ENCODE data around the gene PPP1R12C.

Gene PPP1R12C

DNA sequence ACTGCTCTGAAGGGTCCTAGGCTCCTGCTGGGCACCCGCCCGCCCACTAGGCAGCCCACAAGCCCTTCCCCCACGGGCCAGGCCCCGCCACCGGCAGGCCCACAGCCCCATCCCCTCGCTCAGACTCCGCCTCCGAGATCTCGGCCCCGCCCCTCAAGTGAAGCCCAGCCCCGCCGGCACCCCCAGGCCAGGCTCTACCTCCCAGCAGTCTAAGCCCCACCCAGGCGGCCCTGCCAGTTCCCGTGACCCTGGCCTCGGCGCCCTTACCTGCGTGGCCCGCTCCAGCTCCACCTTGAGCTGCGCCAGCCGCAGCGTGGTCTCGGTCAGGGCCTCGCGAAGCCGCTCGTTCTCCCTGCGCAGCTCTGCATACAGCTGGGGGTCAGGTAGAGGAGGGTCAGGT, 25.5 kb downstream of the PPP1R12C start:
- Histone ChIP-seq H3K27me3 (ENCODE audit: insufficient read depth, low read length) (peaks cover 6% of the 10 kb centered on the region), H3K27ac (ENCODE audit: low read length) (peak overlapping the region; percentile 70), H3K4me1 (ENCODE audit: insufficient read depth, low read length) (peaks cover 15% of the 10 kb centered on the region), H3K9ac (ENCODE audit: low read depth, low read length) (peak overlapping the region; percentile 58; the same call in 1 of the 2 replicates), H3K36me3 (ENCODE audit: insufficient read depth, low read depth, low read length) (peaks cover 14% of the 10 kb centered on the region; the same call in 1 of the 2 replicates), H3K4me3 (ENCODE audit: low read length) (peak overlapping the region; percentile 73; the same call in 1 of the 2 replicates), H3K9me3 (ENCODE audit: insufficient read depth, low read depth, low read length) (no peaks in the 10 kb centered on the region)

- peaks cover 6% of the 10 kb centered on the region for H3K27me3 ChIP-seq (ENCODE audit: insufficient read depth, low read length)
- H3K4me3 ChIP-seq (ENCODE audit: low read length) = peak overlapping the region; percentile 73; the same call in 1 of the 2 replicates
- H3K9me3 ChIP-seq (ENCODE audit: insufficient read depth, low read depth, low read length) = no peaks in the 10 kb centered on the region
- peaks cover 14% of the 10 kb centered on the region; the same call in 1 of the 2 replicates for H3K36me3 ChIP-seq (ENCODE audit: insufficient read depth, low read depth, low read length)
- no peak overlapping the region for H3K27ac ChIP-seq (ENCODE audit: low read length)
- peaks cover 15% of the 10 kb centered on the region for H3K4me1 ChIP-seq (ENCODE audit: insufficient read depth, low read length)
- no peak overlapping the region for H3K9ac ChIP-seq (ENCODE audit: low read depth, low read length)
These were observed 26.1 kb downstream of the PPP1R12C start for GRCh38 chr19:55091126-55091910.

DNA sequence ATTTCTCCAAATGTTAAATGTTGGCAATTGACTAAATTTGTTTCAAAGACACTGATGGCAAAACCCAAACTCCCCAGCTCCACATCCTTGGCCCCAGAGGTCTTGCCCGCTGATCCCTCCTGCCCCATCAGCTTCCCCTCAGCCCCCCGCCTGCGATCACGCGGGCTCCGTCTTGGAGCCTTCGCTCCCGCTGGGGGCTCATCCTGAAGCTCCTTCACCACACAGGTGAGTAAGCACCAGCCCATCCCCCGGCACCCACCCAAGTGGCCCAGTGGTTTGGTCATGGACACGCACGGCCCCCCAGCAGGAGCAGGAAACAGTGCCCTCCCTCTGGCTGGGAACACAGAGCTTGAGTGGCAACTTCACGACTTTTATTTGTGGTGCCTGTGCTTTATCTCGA, 26.9 kb downstream of the PPP1R12C start:
- Histone ChIP-seq H3K36me3 (ENCODE audit: insufficient read depth, low read depth, low read length) (peaks cover 14% of the 10 kb centered on the region; the same call in 1 of the 2 replicates), H3K4me1 (ENCODE audit: insufficient read depth, low read length) (peaks cover 15% of the 10 kb centered on the region), H3K27me3 (ENCODE audit: insufficient read depth, low read length) (peaks cover 14% of the 10 kb centered on the region), H3K4me3 (ENCODE audit: low read length) (no peak overlapping the region), H3K27ac (ENCODE audit: low read length) (no peak overlapping the region), H3K9ac (ENCODE audit: low read depth, low read length) (no peak overlapping the region), H3K9me3 (ENCODE audit: insufficient read depth, low read depth, low read length) (no peaks in the 10 kb centered on the region)

GRCh38 chr19:55089342-55089944, 28.0 kb downstream of the PPP1R12C start:
- H3K9me3 ChIP-seq (ENCODE audit: insufficient read depth, low read depth, low read length) = no peaks in the 10 kb centered on the region
- H3K4me3 ChIP-seq (ENCODE audit: low read length) = no peak overlapping the region
- peaks cover 25% of the 10 kb centered on the region for H3K27me3 ChIP-seq (ENCODE audit: insufficient read depth, low read length)
- no peak overlapping the region for H3K9ac ChIP-seq (ENCODE audit: low read depth, low read length)
- no peak overlapping the region for H3K27ac ChIP-seq (ENCODE audit: low read length)
- H3K4me1 ChIP-seq (ENCODE audit: insufficient read depth, low read length) = peaks cover 13% of the 10 kb centered on the region
- peaks cover 14% of the 10 kb centered on the region; the same call in 1 of the 2 replicates for H3K36me3 ChIP-seq (ENCODE audit: insufficient read depth, low read depth, low read length)

DNA sequence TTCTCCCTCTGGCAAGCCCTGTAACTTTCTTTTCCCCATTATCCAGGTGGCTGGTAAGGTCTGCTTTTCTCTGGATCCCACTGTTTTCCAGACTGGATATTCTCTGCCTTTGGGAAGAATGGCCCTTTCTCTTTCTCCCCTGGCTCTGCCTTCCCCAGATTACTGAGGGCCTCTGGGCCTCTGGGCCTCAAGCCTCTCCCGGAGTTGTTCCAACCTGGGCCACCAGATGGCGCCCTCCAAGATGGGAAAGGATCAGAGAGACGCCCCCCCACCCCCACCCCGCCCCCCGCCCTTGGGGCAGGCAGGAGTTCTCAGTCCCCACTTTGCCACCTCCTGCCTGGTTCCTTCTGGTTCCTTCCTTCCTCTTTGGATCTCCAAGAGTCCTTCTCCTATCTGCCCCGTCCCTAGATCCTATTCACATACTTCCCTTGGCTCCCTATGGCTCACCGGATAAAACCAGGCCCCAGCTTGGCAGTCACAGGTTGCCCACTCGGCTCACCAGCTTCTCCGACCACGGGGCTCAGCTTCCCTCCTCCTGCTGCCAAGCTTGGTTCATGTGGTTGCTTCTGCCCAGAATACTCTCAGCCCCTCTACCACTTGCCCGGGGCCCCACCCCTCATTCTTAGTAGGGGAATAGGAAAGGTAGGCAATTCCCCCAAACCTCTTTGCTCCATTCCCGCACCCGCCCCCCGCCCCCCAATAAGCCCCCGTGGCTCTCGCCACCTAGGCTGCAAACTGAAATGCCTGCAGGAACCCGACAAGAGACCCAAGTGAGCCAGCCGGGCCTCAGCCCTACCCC, 28.7 kb downstream of the PPP1R12C start:
- Histone ChIP-seq H3K4me3 (ENCODE audit: low read length) (peak overlapping the region; percentile 83; the same call in 1 of the 2 replicates), H3K4me1 (ENCODE audit: insufficient read depth, low read length) (peaks cover 13% of the 10 kb centered on the region), H3K36me3 (ENCODE audit: insufficient read depth, low read depth, low read length) (peaks cover 14% of the 10 kb centered on the region; the same call in 1 of the 2 replicates), H3K9me3 (ENCODE audit: insufficient read depth, low read depth, low read length) (no peaks in the 10 kb centered on the region), H3K27ac (ENCODE audit: low read length) (no peak overlapping the region), H3K9ac (ENCODE audit: low read depth, low read length) (no peak overlapping the region), H3K27me3 (ENCODE audit: insufficient read depth, low read length) (peaks cover 32% of the 10 kb centered on the region)

GRCh38 chr19:55088021-55088451, 29.4 kb downstream of the PPP1R12C start:
- H3K9me3 ChIP-seq (ENCODE audit: insufficient read depth, low read depth, low read length) = no peaks in the 10 kb centered on the region
- peaks cover 37% of the 10 kb centered on the region for H3K27me3 ChIP-seq (ENCODE audit: insufficient read depth, low read length)
- peak overlapping the region; percentile 83 for H3K4me3 ChIP-seq (ENCODE audit: low read length)
- H3K4me1 ChIP-seq (ENCODE audit: insufficient read depth, low read length) = peaks cover 13% of the 10 kb centered on the region
- H3K36me3 ChIP-seq (ENCODE audit: insufficient read depth, low read depth, low read length) = peaks cover 14% of the 10 kb centered on the region; the same call in 1 of the 2 replicates
- peak overlapping the region; percentile 75; the same call in 1 of the 2 replicates for H3K9ac ChIP-seq (ENCODE audit: low read depth, low read length)
- H3K27ac ChIP-seq (ENCODE audit: low read length) = no peak overlapping the region

DNA sequence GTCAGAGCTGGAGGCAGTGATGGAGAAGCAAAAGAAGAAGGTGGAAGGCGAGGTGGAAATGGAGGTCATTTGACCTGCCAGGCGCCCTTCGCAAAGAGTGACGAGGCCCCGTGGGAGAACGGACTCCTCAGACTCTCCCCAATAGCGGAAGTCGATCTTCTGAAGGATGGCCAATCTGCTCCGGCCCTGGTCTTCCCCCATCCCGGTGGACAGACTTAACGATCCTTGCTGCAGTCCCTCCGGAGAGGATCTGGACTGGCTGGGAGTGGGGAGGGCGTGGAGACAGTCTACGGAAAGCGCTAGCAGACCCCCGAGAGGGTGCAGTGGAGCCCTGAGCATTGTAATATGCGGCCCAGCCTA, 29.9 kb downstream of the PPP1R12C start:
- Histone ChIP-seq H3K4me3 (ENCODE audit: low read length) (peak overlapping the region; percentile 83), H3K9me3 (ENCODE audit: insufficient read depth, low read depth, low read length) (no peaks in the 10 kb centered on the region), H3K4me1 (ENCODE audit: insufficient read depth, low read length) (peaks cover 9% of the 10 kb centered on the region; the same call in 1 of the 2 replicates), H3K36me3 (ENCODE audit: insufficient read depth, low read depth, low read length) (peaks cover 14% of the 10 kb centered on the region; the same call in 1 of the 2 replicates), H3K27me3 (ENCODE audit: insufficient read depth, low read length) (peaks cover 42% of the 10 kb centered on the region), H3K9ac (ENCODE audit: low read depth, low read length) (peak overlapping the region; percentile 75; the same call in 1 of the 2 replicates), H3K27ac (ENCODE audit: low read length) (no peak overlapping the region)

DNA sequence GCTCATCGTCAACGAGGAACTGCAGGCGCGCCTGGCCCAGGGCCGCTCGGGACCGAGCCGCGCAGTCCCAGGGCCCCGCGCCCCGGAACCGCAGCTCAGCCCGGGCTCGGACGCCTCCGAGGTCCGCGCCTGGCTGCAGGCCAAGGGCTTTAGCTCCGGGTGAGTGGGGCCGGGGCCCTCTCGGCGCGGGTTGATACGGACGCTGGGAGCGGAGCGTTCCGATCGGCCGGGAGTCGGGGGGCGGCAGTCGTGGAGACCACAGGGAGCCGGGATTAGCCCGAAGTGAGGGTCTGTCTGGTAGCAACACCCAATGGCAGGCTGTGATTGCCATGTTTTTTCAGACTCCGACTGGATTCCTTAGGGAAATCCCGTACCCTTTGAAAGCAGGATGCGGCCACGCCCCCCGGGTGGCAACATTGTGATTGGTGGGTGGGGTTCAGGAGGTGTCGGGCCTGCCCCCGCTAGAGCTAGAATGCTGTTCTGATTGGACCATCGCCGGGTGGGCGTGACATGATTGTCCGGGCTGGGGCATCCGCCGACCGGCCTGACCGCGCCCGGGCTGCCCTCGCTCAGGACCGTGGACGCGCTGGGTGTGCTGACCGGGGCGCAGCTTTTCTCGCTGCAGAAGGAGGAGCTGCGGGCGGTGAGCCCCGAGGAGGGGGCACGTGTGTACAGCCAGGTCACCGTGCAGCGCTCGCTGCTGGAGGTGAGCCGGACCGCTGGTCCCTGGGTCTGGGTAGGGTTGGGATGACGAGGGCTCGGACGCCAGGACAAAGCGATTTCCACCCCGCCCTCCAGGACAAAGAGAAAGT, 30.5 kb downstream of the PPP1R12C start:
- Histone ChIP-seq H3K27me3 (ENCODE audit: insufficient read depth, low read length) (peaks cover 48% of the 10 kb centered on the region), H3K27ac (ENCODE audit: low read length) (no peak overlapping the region), H3K4me3 (ENCODE audit: low read length) (peak overlapping the region; percentile 83), H3K9me3 (ENCODE audit: insufficient read depth, low read depth, low read length) (no peaks in the 10 kb centered on the region), H3K36me3 (ENCODE audit: insufficient read depth, low read depth, low read length) (peaks cover 14% of the 10 kb centered on the region; the same call in 1 of the 2 replicates), H3K9ac (ENCODE audit: low read depth, low read length) (peak overlapping the region; percentile 75; the same call in 1 of the 2 replicates), H3K4me1 (ENCODE audit: insufficient read depth, low read length) (peaks cover 9% of the 10 kb centered on the region; the same call in 1 of the 2 replicates)

DNA sequence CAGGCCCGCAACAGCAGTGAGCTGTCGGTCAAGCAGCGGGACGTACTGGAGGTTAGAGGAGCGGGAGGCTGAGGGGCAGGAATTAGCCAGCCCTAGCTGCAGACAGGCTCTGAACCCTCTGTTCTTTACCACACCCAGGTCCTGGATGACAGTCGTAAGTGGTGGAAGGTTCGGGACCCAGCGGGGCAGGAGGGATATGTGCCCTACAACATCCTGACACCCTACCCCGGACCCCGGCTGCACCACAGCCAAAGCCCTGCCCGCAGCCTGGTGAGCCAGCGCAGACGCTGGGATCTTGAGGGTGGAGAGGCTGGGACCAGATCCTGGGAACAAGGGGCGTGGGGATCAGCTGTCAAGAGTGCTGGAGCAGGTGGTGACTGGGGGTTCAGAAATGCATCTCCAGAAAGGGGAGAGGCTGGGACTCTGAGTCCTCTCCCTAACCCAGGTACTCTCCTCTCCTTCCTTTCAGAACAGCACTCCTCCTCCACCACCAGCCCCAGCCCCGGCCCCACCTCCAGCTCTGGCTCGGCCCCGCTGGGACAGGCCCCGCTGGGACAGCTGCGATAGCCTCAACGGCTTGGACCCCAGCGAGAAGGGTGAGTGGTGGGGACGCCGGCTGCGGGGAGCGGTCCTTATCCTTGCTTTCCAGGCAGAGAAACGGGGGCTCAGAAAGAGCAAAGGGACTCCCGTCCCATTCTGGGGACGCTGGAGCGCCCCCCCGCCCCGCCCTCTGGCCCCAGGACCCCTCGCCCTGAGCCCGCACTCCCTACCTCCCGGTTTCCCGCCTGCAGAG, 31.3 kb downstream of the PPP1R12C start:
- H3K36me3 ChIP-seq (ENCODE audit: insufficient read depth, low read depth, low read length) = peaks cover 12% of the 10 kb centered on the region; the same call in 1 of the 2 replicates
- peaks cover 53% of the 10 kb centered on the region for H3K27me3 ChIP-seq (ENCODE audit: insufficient read depth, low read length)
- H3K9me3 ChIP-seq (ENCODE audit: insufficient read depth, low read depth, low read length) = no peaks in the 10 kb centered on the region
- H3K4me3 ChIP-seq (ENCODE audit: low read length) = peak overlapping the region; percentile 83
- H3K27ac ChIP-seq (ENCODE audit: low read length) = no peak overlapping the region
- H3K4me1 ChIP-seq (ENCODE audit: insufficient read depth, low read length) = peaks cover 9% of the 10 kb centered on the region; the same call in 1 of the 2 replicates
- peak overlapping the region; percentile 75; the same call in 1 of the 2 replicates for H3K9ac ChIP-seq (ENCODE audit: low read depth, low read length)

DNA sequence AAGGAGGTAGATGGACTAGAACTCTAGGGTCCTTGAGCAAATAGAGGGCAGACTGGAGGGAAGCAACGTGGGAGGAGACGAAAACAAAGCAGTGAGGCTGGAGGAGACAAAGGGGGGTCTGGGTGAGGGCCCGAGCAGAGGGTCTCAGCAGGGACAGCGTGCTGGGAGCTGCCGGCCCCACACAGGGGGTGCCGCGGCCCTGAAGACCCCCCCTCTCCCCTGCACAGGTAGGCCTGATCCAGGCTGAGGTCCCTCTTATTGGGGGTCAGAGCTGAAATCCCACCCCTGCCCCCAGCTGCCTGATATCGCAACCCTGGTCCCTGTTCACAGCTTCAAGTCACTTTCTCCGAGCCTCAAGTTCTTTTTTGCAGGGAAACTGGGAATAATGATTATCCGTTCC, 33.0 kb downstream of the PPP1R12C start:
- no peak overlapping the region for H3K4me3 ChIP-seq (ENCODE audit: low read length)
- H3K4me1 ChIP-seq (ENCODE audit: insufficient read depth, low read length) = peaks cover 9% of the 10 kb centered on the region; the same call in 1 of the 2 replicates

More for the DNA sequence above, 33.0 kb downstream of the PPP1R12C start:
- Histone ChIP-seq H3K9ac (ENCODE audit: low read depth, low read length) (no peak overlapping the region), H3K9me3 (ENCODE audit: insufficient read depth, low read depth, low read length) (no peaks in the 10 kb centered on the region), H3K27ac (ENCODE audit: low read length) (no peak overlapping the region), H3K27me3 (ENCODE audit: insufficient read depth, low read length) (peaks cover 69% of the 10 kb centered on the region), H3K36me3 (ENCODE audit: insufficient read depth, low read depth, low read length) (0 out of 2 replicates have a peak, but pooled peaks cover under 1% of the 10 kb centered on the region)
